ENCODE results near the gene IDI1. TPM values are rescaled to one million over a fixed set of nuclear protein-coding genes. Genes with fewer than 3 reads are reported as not detected.

The IDI1 gene
- total RNA-seq, 1 experiment from 2014 or later, result 44.7 TPM

DNA sequence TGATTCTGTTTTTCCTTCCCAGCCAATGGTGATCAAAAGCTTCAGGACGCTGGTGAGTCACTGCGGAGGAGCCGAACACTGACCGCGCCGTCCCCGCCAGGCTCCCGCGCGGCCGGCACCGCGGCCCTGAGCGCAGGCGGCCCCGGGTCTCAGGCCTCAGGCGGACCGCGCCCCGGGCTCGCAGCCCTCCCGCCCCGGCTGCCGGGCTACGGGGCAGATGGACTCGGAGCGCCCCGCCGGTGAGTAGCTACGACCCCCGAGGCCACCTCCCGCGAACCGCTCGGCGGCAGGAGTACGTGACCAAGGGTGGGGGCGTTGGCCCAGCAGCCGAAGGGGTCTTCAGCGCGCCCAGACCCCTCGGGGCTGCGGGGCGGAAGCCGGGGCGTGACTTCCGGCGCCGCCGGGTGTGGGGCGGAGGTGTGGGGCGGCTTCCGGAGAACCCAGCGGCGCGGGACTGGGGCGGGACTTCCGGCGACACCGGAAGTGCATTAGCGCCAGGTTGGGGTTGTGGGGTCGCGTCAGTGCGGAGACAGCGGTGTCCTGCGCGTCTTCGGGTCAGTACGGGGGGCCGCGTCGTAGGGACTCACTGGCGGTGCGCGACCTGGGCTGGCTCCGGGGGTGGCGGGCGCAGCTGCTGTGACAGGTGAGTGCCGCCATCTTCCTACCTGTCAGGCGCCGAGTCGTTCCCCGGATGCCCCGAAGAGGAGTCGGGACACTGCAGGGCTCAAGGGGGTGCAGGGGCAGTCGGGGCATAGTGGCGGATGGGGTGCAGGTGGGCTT lies 7.6 kb upstream of the IDI1 start, which contains the start of gene WDR37:
Gene WDR37 (plus strand): TSS at position 60 of the 780 bp plus-strand sequence. CDS start 15,771 bp downstream, outside the sequence.
- Histone ChIP-seq H3K79me1 (ENCODE audit: insufficient read depth, low read depth, low read length, poor library complexity, severe bottlenecking) (peaks cover 8% of the 10 kb centered on the region), H2BK20ac (ENCODE audit: low read depth, low read length, poor library complexity, severe bottlenecking) (no peak within 1 kb of the TSS), H3K9me3 (ENCODE audit: control insufficient read depth, low read depth, low read length) (no peaks in the 10 kb centered on the region), H3T11ph (ENCODE audit: low read length) (no peak within 1 kb of the TSS), H3K27me3 (ENCODE audit: insufficient read depth, low read length) (no peaks in the 10 kb centered on the region), H2BK5ac (ENCODE audit: insufficient read length, low read length) (no peak within 1 kb of the TSS), H3K14ac (ENCODE audit: insufficient read depth, low read length) (peak within 1 kb of the TSS; percentile 75), H3K27ac (ENCODE audit: insufficient read length, low read depth, low read length) (peak within 1 kb of the TSS; percentile 29), H3K4me2 (ENCODE audit: insufficient read depth, insufficient read length, low read length) (peak within 1 kb of the TSS; percentile 84), H2BK12ac (ENCODE audit: insufficient read length, low read depth, low read length) (no peak within 1 kb of the TSS), H2BK120ac (ENCODE audit: low read depth, low read length, poor library complexity, severe bottlenecking) (no peak within 1 kb of the TSS), H3K9ac (ENCODE audit: extremely low read depth, insufficient read length, low read length) (peak within 1 kb of the TSS; percentile 81), H3K23ac (ENCODE audit: insufficient read length, low read depth, low read length) (no peak within 1 kb of the TSS), H3K4me1 (ENCODE audit: insufficient read depth, low read length) (no peaks in the 10 kb centered on the region), H3K18ac (ENCODE audit: insufficient read length, low read depth, low read length) (peak within 1 kb of the TSS; percentile 10), H4K8ac (replicated peaks; ENCODE audit: insufficient read length, low read depth, low read length) (no peak within 1 kb of the TSS), H2BK15ac (ENCODE audit: low read depth, low read length) (no peak within 1 kb of the TSS; the same call in 1 of the 2 replicates), H2AK5ac (ENCODE audit: insufficient read length, low read length) (no peak within 1 kb of the TSS), H3K4ac (ENCODE audit: low read depth, low read length) (no peak within 1 kb of the TSS), H4K20me1 (ENCODE audit: control insufficient read depth, insufficient read depth, insufficient read length) (no peaks in the 10 kb centered on the region), H3K79me2 (ENCODE audit: insufficient read depth, low read length) (peaks cover 22% of the 10 kb centered on the region; the same call in 1 of the 2 replicates), H4K91ac (ENCODE audit: insufficient read length, low read depth, low read length) (no peak within 1 kb of the TSS), H4K5ac (ENCODE audit: insufficient read length, low read depth, low read length) (no peak within 1 kb of the TSS), H2AFZ (ENCODE audit: low read length) (no peak within 1 kb of the TSS), H3K23me2 (ENCODE audit: insufficient read length, low read depth, low read length, poor library complexity, severe bottlenecking) (no peaks in the 10 kb centered on the region), H3K56ac (ENCODE audit: insufficient read length, low read depth, low read length) (no peak within 1 kb of the TSS)
- peaks cover 9 to 34% (median 30%) of the 10 kb centered on the region in 3 experiments for H3K36me3 Mint-ChIP-seq (ENCODE audit: insufficient read depth in 1 of 3, low read depth in 3 of 3)
- peaks cover 25% of the 10 kb centered on the region in 2 experiments for H3K4me1 Mint-ChIP-seq
- peak within 1 kb of the TSS; percentile 97 to 99 for H3K4me3 Mint-ChIP-seq
- TF ChIP-seq, protein P1, sequence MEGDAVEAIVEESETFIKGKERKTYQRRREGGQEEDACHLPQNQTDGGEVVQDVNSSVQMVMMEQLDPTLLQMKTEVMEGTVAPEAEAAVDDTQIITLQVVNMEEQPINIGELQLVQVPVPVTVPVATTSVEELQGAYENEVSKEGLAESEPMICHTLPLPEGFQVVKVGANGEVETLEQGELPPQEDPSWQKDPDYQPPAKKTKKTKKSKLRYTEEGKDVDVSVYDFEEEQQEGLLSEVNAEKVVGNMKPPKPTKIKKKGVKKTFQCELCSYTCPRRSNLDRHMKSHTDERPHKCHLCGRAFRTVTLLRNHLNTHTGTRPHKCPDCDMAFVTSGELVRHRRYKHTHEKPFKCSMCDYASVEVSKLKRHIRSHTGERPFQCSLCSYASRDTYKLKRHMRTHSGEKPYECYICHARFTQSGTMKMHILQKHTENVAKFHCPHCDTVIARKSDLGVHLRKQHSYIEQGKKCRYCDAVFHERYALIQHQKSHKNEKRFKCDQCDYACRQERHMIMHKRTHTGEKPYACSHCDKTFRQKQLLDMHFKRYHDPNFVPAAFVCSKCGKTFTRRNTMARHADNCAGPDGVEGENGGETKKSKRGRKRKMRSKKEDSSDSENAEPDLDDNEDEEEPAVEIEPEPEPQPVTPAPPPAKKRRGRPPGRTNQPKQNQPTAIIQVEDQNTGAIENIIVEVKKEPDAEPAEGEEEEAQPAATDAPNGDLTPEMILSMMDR (conservative IDR thresholded peaks at IDR 0.05), result no peak
- WGBS (ENCODE audit: extremely low coverage, insufficient read length, low lambda C conversion rate), result no CpG with 5 or more reads among the region's 87 CpGs
- no peaks in the 10 kb centered on the region for H3K27me3 Mint-ChIP-seq (ENCODE audit: low read depth)
- DNase-seq, result peak; percentile 90
- H3K27ac Mint-ChIP-seq, result peak within 1 kb of the TSS; percentile 93 to 98 (median 96)
- no peaks in the 10 kb centered on the region; a peak in 1 of 5 replicates for H3K9me3 Mint-ChIP-seq

Measured in H9 (cell line).